GM23338 (cell line): ENCODE data around the gene LBX1. TPM values are rescaled to one million over a fixed set of nuclear protein-coding genes. Genes with fewer than 3 reads are reported as not detected.

Experiments used
- ATAC-seq: fragments of 200-7000 bp; cut with Tn5 transposase; 3 replicates; pipeline ENCODE4 v1.9.1; 2020
- DNase-seq: peaks from one replicate; pipeline ENCODE4 v3.0.0-alpha.2; 2015; ENCODE audit warnings: low spot score
- H2AFZ ChIP-seq: fragments of 200-600 bp; sonication (generic); 2 replicates; pipeline ENCODE4 v1.8.0; 2016; ENCODE audit warnings: antibody characterized with exemption, mild to moderate bottlenecking, moderate library complexity
- H3F3A ChIP-seq: fragments of 200-600 bp; sonication (generic); replicated peaks from 2 replicates; pipeline ENCODE4 v1.8.0; 2017; ENCODE audit warnings: antibody characterized with exemption, mixed run types, low read depth
- H3K27ac ChIP-seq: fragments of 200-600 bp; sonication (generic); 2 replicates; pipeline ENCODE4 v1.6.1; 2016; ENCODE audit warnings: low read depth
- H3K27me3 ChIP-seq: fragments of 200-600 bp; sonication (generic); 2 replicates; pipeline ENCODE4 v1.8.0; 2016; ENCODE audit warnings: mild to moderate bottlenecking, mixed run types, moderate library complexity; ENCODE audit not compliant: insufficient read depth
- H3K36me3 ChIP-seq: fragments of 200-600 bp; sonication (generic); 2 replicates; pipeline ENCODE4 v1.8.0; 2016; ENCODE audit warnings: mild to moderate bottlenecking; ENCODE audit not compliant: insufficient read depth
- H3K4me1 ChIP-seq: fragments of 200-600 bp; sonication (generic); 2 replicates; pipeline ENCODE4 v1.8.0; 2016; ENCODE audit warnings: mild to moderate bottlenecking, moderate library complexity; ENCODE audit not compliant: insufficient read depth
- H3K4me2 ChIP-seq: fragments of 200-600 bp; sonication (generic); 2 replicates; pipeline ENCODE4 v1.7.1; 2017; ENCODE audit warnings: mixed run types
- H3K4me3 ChIP-seq: fragments of 200-600 bp; sonication (generic); 2 replicates; pipeline ENCODE4 v1.6.1; 2016; ENCODE audit warnings: mixed run types
- H3K79me2 ChIP-seq: fragments of 200-600 bp; sonication (generic); replicated peaks from 2 replicates; pipeline ENCODE4 v1.8.0; 2017; ENCODE audit warnings: mild to moderate bottlenecking; ENCODE audit not compliant: insufficient read depth
- H3K9me2 ChIP-seq: fragments of 200-600 bp; sonication (generic); 2 replicates; pipeline ENCODE4 v1.8.0; 2017; ENCODE audit not compliant: insufficient read depth
- H4K20me1 ChIP-seq: fragments of 200-600 bp; sonication (generic); replicated peaks from 2 replicates; pipeline ENCODE4 v1.8.0; 2017; ENCODE audit warnings: mild to moderate bottlenecking; ENCODE audit not compliant: insufficient read depth
- H3K27ac Mint-ChIP-seq: 2 replicates; pipeline ENCODE4 v1.8.0; 2020; ENCODE audit warnings: inconsistent platforms, mild to moderate bottlenecking, moderate library complexity, mixed read lengths
- H3K27me3 Mint-ChIP-seq: 3 replicates; pipeline ENCODE4 v1.8.0; 2022; ENCODE audit warnings: low read depth, mild to moderate bottlenecking, moderate library complexity, mixed read lengths, inconsistent platforms; ENCODE audit not compliant: insufficient read depth, poor library complexity
- H3K36me3 Mint-ChIP-seq: 3 replicates; pipeline ENCODE4 v1.8.0; 2021; ENCODE audit warnings: low read depth, mild to moderate bottlenecking, inconsistent platforms, moderate library complexity, mixed read lengths
- H3K4me1 Mint-ChIP-seq: 3 replicates; pipeline ENCODE4 v1.8.0; 2020; ENCODE audit warnings: mild to moderate bottlenecking, inconsistent platforms, mixed read lengths
- H3K4me3 Mint-ChIP-seq: 3 replicates; pipeline ENCODE4 v1.8.0; 2021; ENCODE audit warnings: moderate library complexity, mild to moderate bottlenecking, inconsistent platforms, mixed read lengths
- H3K9me3 Mint-ChIP-seq: 3 replicates; pipeline ENCODE4 v1.8.0; 2020; ENCODE audit warnings: moderate library complexity, mild to moderate bottlenecking, inconsistent platforms, mixed read lengths
- ETS1 ChIP-seq: IDR thresholded peaks from 2 replicates; pipeline ENCODE4 v1.6.1; 2016; ENCODE audit warnings: antibody characterized with exemption
- EZH2 ChIP-seq: fragments of 200-600 bp; sonication (generic); IDR thresholded peaks from one replicate; pipeline ENCODE4 v1.8.0; 2017; ENCODE audit warnings: antibody characterized with exemption, mild to moderate bottlenecking, low read depth; ENCODE audit not compliant: unreplicated experiment
- EZH2phosphoT487 ChIP-seq: fragments of 200-600 bp; sonication (generic); IDR thresholded peaks from one replicate; pipeline ENCODE4 v1.8.1; 2018; ENCODE audit warnings: antibody characterized with exemption; ENCODE audit not compliant: unreplicated experiment
- REST ChIP-seq: IDR thresholded peaks from one replicate; pipeline ENCODE4 v1.6.1; 2018; ENCODE audit warnings: antibody characterized with exemption; ENCODE audit not compliant: unreplicated experiment
- ZNF114 ChIP-seq: fragments of 250-450 bp; sonication (Bioruptor Pico); IDR thresholded peaks from 2 replicates; pipeline ENCODE4 v1.5.0; 2020; ENCODE audit warnings: mild to moderate bottlenecking, moderate library complexity
- ZNF462 ChIP-seq: fragments of 250-450 bp; sonication (Bioruptor Pico); IDR thresholded peaks from 2 replicates; pipeline ENCODE4 v1.5.0; 2020; ENCODE audit warnings: mild to moderate bottlenecking, moderate library complexity
- polyA plus RNA-seq: library from polyadenylated mRNA; unstranded; fragments of >200 nt; fragmentation: Nextera tagmentation; extraction: Ambion mirVana; gene quantifications from 2 replicates; pipeline ENCODE4 v1.2.1, GENCODE V29; 2016
- total RNA-seq: library from RNA; depleted of rRNA; stranded (reverse); fragments of >200 nt; shearing (Covaris generic); gene quantifications from 2 replicates; pipeline ENCODE4 v1.2.3, GENCODE V29; 2014

LBX1 gene
- total and polyA plus RNA-seq, 2 experiments from 2014 or later = not detected

- no peak overlapping the region for H3K27ac ChIP-seq
- no peak for DNase-seq
These were observed 7.2 kb downstream of the LBX1 start for GRCh38 chr10:101221963-101222531.

DNA sequence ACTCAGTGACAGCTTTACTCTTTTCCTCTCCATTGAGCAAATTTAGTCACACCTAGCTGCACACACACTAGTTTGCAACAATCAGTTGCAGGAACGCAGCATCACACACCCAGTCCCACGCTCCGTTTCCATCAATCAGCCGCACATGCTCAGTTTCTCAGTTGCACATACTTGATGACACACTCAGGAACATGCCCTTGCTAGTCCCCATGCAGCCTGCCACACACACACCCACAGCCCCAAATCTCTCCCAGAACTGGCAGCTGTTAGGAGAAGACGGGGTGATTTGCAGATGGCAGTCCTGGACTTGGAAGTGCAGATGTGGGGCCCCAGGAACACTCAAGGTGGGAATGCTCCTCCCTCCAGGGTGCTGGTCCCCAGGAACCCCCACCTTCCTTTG is 7.7 kb downstream of the LBX1 start:
- Histone ChIP-seq H3K4me2 (no peak overlapping the region), H3K27ac (no peak overlapping the region), H3K79me2 (no peaks in the 10 kb centered on the region), H3K4me1 (peaks cover 41% of the 10 kb centered on the region), H3F3A (0 out of 2 replicates have a peak, but pooled peaks cover 5% of the 10 kb centered on the region), H3K36me3 (no peaks in the 10 kb centered on the region), H4K20me1 (peaks cover 48% of the 10 kb centered on the region), H3K27me3 (peaks cover 100% of the 10 kb centered on the region), H2AFZ (no peak overlapping the region), H3K4me3 (no peak overlapping the region), H3K9me2 (no peaks in the 10 kb centered on the region)
- Mint-ChIP-seq H3K9me3 (peaks cover 9% of the 10 kb centered on the region), H3K4me3 (no peak overlapping the region; the same call in 2 of the 3 replicates), H3K27me3 (peaks cover 96% of the 10 kb centered on the region), H3K4me1 (peaks cover 39% of the 10 kb centered on the region), H3K36me3 (no peaks in the 10 kb centered on the region; the same call in 2 of the 3 replicates), H3K27ac (no peak overlapping the region)
- ATAC-seq = no peak
- no peak for DNase-seq
- no peak for TF ChIP-seq EZH2phosphoT487
- TF ChIP-seq ZNF462 = no peak
- no peak for TF ChIP-seq ETS1
- TF ChIP-seq EZH2 = no peak
- TF ChIP-seq ZNF114 (CRISPR knock-in tag) = no peak

More at GRCh38 chr10:101221963-101222531, 7.2 kb downstream of the LBX1 start:
- H3K4me3 Mint-ChIP-seq = no peak overlapping the region; the same call in 2 of the 3 replicates
- Histone ChIP-seq H3K9me2 (no peaks in the 10 kb centered on the region), H3K4me1 (peaks cover 36% of the 10 kb centered on the region), H3K36me3 (no peaks in the 10 kb centered on the region), H2AFZ (no peak overlapping the region), H3K4me2 (no peak overlapping the region), H3K27me3 (peaks cover 100% of the 10 kb centered on the region), H3F3A (peaks cover 5% of the 10 kb centered on the region; the same call in 1 of the 2 replicates), H3K4me3 (no peak overlapping the region), H4K20me1 (peaks cover 47% of the 10 kb centered on the region), H3K79me2 (no peaks in the 10 kb centered on the region)
- H3K27ac Mint-ChIP-seq = no peak overlapping the region
- peaks cover 96% of the 10 kb centered on the region for H3K27me3 Mint-ChIP-seq
- H3K36me3 Mint-ChIP-seq = no peaks in the 10 kb centered on the region; the same call in 2 of the 3 replicates
- no peak for ATAC-seq
- TF ChIP-seq REST = no peak
- peak; percentile 91 for TF ChIP-seq EZH2
- H3K9me3 Mint-ChIP-seq = peaks cover 9% of the 10 kb centered on the region
- H3K4me1 Mint-ChIP-seq = peaks cover 36% of the 10 kb centered on the region
